Stimulated activated effector memory CD8-positive, alpha-beta T cell treated with anti-CD3 and anti-CD28 coated beads, Interleukin-12 subunit alpha, Interleukin-12 subunit beta, amount 100 ng/mL, for 72 hours (primary cell): ENCODE data around the gene BIRC7.

ENCODE experiments used
- ATAC-seq: fragments of 150-1000 bp; cut with Tn5 transposase; 2 replicates; pipeline ENCODE4 v1.10.0; 2021
- DNase-seq, 2 donors: peaks; one replicate each; pipeline ENCODE4 v3.0.0; 2021 to 2022; ENCODE audit warnings: low spot score in 2 of 2
- H3K27ac Mint-ChIP-seq: one replicate; pipeline ENCODE4 v1.8.0; 2022; ENCODE audit warnings: mild to moderate bottlenecking, mixed read lengths
- H3K36me3 Mint-ChIP-seq: one replicate; pipeline ENCODE4 v1.8.0; 2022; ENCODE audit warnings: mild to moderate bottlenecking, mixed read lengths
- H3K4me1 Mint-ChIP-seq: one replicate; pipeline ENCODE4 v1.8.0; 2022; ENCODE audit warnings: mixed read lengths
- H3K4me3 Mint-ChIP-seq: one replicate; pipeline ENCODE4 v1.8.0; 2022; ENCODE audit warnings: mild to moderate bottlenecking, mixed read lengths
- H3K9me3 Mint-ChIP-seq: one replicate; pipeline ENCODE4 v1.8.0; 2022; ENCODE audit warnings: mixed read lengths

The BIRC7 gene

DNA sequence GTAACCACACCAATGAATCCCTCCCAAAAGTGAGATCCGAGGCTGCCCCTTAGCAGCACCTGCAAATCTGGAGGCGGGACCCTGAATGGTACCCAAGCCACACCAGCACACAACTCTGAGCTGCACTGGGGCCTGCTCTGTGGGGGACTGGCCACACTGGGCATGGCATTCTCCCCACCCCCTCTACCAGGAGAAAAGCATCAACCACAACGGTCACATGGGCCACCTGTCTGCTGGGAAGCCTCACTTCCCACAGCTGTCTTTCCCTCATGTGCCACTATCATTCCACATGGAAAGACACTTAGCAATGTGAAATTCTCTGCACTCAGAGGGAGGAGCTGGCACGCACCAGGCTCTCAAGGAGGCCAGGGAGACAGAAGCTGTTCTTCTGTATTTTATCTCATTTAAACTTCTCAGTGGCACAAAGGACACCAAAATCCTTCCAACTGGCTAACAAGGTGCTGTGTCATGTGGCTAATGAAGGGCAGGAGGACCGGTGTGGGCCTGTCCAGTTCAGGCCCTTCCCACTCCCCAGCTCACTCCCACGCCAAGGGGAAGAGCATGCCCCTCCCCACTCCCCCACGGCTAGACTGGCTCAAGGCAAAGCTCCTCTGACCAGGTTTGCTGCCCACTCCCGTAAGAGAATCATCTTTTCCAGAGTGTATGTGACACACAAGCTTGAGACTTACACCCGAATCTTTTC lies 38.8 kb upstream of the BIRC7 start:
- ATAC-seq: no peak
- peaks cover 75% of the 10 kb centered on the region for H3K36me3 Mint-ChIP-seq
- H3K4me1 Mint-ChIP-seq: peaks cover 13% of the 10 kb centered on the region
- no peak overlapping the region for H3K4me3 Mint-ChIP-seq
- no peaks in the 10 kb centered on the region for H3K9me3 Mint-ChIP-seq
- DNase-seq: no peak
- no peak overlapping the region for H3K27ac Mint-ChIP-seq

DNA sequence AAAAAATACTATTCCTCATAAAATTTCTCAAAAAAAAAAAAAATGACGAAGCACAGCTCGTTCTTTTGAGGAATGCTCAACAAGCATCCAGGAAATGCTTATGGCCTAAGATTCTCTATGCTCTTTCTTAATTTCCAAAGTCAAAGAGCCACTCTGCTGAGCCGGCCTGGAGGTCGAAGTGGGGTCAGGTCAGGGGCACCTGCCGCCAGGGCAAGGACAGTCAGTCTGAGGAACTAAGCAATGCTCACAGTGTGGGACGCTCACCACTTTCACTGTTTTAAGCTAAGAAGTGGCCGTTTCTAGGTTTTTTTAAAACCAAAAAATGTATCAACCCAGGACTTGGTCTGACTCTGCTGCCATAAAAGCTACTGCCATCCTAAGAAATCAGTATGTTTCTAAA lies 37.1 kb upstream of the BIRC7 start:
- Mint-ChIP-seq H3K27ac (peak overlapping the region; percentile 43), H3K4me3 (no peak overlapping the region), H3K4me1 (peaks cover 13% of the 10 kb centered on the region), H3K9me3 (no peaks in the 10 kb centered on the region), H3K36me3 (peaks cover 92% of the 10 kb centered on the region)
- ATAC-seq: no peak
- no peak for DNase-seq

GRCh38 chr20:63202021-63202420 lies 33.7 kb upstream of the BIRC7 start:
- H3K4me3 Mint-ChIP-seq: no peak overlapping the region
- no peak overlapping the region for H3K27ac Mint-ChIP-seq
- DNase-seq (no peak), ATAC-seq (no peak)
- H3K4me1 Mint-ChIP-seq: peaks cover 22% of the 10 kb centered on the region
- H3K9me3 Mint-ChIP-seq: no peaks in the 10 kb centered on the region
- peaks cover 99% of the 10 kb centered on the region for H3K36me3 Mint-ChIP-seq

DNA sequence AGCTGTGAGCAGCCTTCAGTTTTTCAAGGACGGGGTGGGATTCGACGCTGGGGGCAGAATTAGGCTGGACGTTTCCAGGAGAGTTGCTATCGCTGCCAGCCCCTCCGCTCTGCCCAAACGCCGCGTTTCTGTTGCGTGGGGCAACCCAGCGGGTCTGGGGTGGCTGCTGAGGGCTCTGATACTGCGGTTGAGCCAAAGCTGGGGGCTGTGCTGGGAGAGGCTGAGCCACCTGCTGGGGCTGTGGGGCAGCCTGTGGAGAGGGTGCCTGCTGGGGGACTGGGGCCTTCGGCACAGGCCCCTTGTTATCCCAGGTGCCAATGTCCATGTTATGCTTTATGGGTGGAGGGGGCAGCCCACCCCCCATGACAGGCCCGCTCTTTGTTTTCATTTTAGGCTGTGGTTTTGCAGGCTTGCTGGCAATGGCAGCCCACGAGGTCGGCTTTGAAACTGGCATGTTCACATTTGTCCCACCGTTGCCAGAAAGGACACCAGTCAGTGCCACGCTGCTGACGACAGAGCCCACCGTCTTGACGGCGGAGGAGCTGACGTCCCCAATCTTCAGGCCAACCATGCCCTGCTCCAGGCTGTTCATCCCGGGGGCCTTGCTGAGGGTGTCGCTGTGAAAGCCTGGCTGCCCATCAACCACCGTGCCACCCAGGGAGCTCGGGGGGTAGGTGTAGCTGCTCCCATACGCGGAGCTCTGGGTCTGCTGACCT lies 32.7 kb upstream of the BIRC7 start:
- DNase-seq (no peak), ATAC-seq (no peak)
- H3K9me3 Mint-ChIP-seq: no peaks in the 10 kb centered on the region
- H3K4me3 Mint-ChIP-seq: no peak overlapping the region
- peaks cover 26% of the 10 kb centered on the region for H3K4me1 Mint-ChIP-seq
- peaks cover 99% of the 10 kb centered on the region for H3K36me3 Mint-ChIP-seq
- no peak overlapping the region for H3K27ac Mint-ChIP-seq

DNA sequence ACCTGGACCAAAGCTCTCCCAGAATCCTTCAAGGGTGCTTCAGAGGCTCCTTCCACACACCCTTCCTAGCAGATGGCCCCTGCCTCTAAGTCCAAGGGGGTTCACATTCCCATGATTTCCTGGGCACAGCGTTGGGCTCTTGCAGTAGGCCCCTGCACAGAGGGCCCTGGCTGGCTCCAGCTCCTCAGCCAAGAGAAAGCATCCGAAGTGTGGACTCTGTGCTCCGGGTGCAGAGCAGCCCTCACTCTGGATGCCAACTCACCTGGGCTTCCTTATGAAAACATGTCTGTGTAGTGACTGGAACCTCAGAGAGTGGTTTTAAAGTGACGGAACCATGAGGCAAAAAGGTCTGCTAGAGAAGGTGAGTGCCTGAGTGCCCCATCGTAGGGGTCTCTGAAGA lies 31.3 kb upstream of the BIRC7 start:
- peaks cover 30% of the 10 kb centered on the region for H3K4me1 Mint-ChIP-seq
- no peak for ATAC-seq
- H3K27ac Mint-ChIP-seq: no peak overlapping the region
- H3K9me3 Mint-ChIP-seq: no peaks in the 10 kb centered on the region
- DNase-seq: no peak
- no peak overlapping the region for H3K4me3 Mint-ChIP-seq
- H3K36me3 Mint-ChIP-seq: peaks cover 99% of the 10 kb centered on the region

DNA sequence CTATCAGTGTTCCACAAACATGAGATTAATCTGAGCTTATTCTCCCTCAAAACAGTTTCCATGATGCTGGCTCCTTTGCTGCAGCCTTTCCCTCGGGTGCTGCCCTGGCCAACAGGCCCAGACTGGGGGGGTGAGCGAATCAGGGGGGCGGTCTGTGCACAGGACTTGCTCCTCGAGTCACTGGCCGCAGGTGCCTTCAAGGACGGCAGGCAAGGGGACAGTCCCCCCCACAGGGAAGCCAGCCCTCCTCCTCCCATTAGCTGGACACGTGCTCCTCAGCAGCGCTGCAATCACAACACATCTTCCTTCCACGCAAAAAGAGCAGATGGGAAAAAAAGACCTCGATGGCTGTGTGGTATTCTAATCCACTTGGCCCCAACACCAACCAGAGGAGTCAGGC lies 29.8 kb upstream of the BIRC7 start:
- DNase-seq (no peak), ATAC-seq (no peak)
- H3K27ac Mint-ChIP-seq: peak overlapping the region; percentile 71
- H3K4me1 Mint-ChIP-seq: peaks cover 43% of the 10 kb centered on the region
- H3K36me3 Mint-ChIP-seq: peaks cover 99% of the 10 kb centered on the region
- no peak overlapping the region for H3K4me3 Mint-ChIP-seq
- H3K9me3 Mint-ChIP-seq: no peaks in the 10 kb centered on the region

GRCh38 chr20:63206878-63207277 lies 28.8 kb upstream of the BIRC7 start:
- DNase-seq: no peak
- Mint-ChIP-seq H3K36me3 (peaks cover 99% of the 10 kb centered on the region), H3K4me3 (no peak overlapping the region), H3K4me1 (peaks cover 41% of the 10 kb centered on the region), H3K27ac (peak overlapping the region; percentile 71), H3K9me3 (no peaks in the 10 kb centered on the region)
- no peak for ATAC-seq

DNA sequence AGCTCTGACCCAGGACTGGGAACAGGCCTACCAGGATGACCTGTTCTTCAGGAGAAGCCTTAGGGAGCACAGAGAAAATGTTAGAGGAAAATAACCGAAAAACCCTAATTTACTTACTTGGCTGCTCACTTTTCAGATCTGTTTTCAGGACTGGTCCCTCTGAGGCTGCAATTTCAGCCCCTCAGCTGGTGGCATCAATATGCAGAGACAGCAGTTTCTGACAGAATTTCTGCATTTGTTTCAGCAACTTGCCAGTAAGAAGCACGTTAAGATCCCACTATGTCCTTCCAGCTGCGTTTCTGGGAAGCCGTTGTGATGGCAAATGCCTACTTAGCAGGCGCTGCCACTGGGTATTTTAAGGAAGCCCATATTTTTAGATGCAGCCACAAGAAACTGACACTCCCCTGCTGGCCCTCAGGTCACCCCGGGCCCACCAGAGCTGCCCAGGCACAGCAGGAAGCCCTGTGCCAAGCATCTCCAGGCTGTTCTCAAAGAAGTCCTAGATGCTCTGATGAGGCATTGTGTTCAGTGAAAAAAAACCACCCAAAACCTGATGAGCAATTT lies 27.3 kb upstream of the BIRC7 start:
- H3K36me3 Mint-ChIP-seq: peaks cover 99% of the 10 kb centered on the region

DNA sequence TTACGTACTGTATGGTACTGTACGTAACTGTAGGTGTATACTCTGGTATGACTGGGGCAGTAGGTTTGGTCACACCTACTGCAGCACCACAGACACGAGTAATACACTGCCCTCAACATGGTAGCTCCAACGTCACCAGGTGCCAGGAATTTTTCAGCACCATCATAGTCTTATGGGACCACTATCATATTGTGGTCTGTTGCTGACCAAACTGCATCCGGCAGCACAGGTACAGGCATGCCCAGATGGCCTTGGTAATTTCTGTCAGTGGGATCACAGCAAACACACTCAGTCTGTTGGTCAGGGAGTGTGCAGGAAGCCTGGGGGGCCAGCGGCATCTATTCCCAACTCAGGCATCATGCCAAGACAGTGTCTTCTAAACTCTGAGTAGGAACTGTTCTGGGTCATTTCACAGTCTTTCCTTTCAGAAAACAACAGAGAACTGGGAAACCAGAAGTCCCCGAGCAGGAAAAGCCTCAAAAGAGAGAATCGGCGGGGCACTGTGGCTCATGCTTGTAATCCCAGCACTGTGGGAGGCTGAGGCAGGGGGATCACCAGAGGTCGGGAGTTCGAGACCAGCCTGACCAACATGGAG lies 25.6 kb upstream of the BIRC7 start:
- Mint-ChIP-seq H3K27ac (peak overlapping the region; percentile 77), H3K4me3 (no peak overlapping the region), H3K36me3 (peaks cover 99% of the 10 kb centered on the region), H3K9me3 (no peaks in the 10 kb centered on the region), H3K4me1 (peaks cover 73% of the 10 kb centered on the region)
- DNase-seq (no peak), ATAC-seq (peak; percentile 39)

More for the DNA sequence above, 27.3 kb upstream of the BIRC7 start:
- Mint-ChIP-seq H3K9me3 (no peaks in the 10 kb centered on the region), H3K4me3 (no peak overlapping the region), H3K4me1 (peaks cover 57% of the 10 kb centered on the region), H3K27ac (peak overlapping the region; percentile 58)
- ATAC-seq: no peak
- DNase-seq: no peak

DNA sequence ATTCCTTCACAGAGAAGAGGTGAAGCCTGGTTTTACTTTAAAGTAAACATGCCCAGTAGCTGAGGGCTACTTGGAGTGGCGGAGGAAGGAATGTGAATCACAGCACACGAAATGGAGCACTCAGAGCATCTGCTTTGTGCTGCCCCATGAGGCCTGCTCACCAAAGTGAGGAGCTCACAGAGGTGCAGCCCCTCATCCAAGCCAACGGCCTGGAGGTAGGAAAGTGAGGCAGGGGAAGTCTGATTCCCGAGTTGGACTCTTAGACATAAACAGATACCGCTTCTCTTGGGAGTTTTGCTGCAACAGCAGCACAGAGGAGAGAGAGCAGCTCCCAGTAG lies 23.3 kb upstream of the BIRC7 start:
- H3K36me3 Mint-ChIP-seq: peaks cover 81% of the 10 kb centered on the region
- peak overlapping the region; percentile 82 for H3K27ac Mint-ChIP-seq
- no peak overlapping the region for H3K4me3 Mint-ChIP-seq
- ATAC-seq: no peak
- peaks cover 70% of the 10 kb centered on the region for H3K4me1 Mint-ChIP-seq
- no peaks in the 10 kb centered on the region for H3K9me3 Mint-ChIP-seq
- no peak for DNase-seq

DNA sequence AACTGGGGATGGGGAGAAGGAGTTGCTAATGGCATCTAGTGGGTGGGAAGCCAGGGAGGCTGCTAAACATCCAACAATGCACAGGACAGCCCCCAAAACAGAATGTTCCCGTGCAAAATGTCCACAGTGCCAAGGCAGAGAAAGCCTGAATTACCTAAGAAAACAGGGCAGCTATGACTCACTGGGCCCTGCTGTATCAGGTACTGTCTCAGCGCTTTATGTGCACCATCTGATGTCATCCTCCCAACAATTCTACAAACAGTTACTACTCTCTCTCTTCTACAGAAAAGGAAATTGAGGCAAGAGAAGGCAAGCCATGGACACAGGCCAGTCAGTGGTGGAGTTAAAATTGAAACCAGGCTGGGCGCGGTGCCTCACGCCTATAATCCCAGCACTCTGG lies 22.9 kb upstream of the BIRC7 start:
- Mint-ChIP-seq H3K36me3 (peaks cover 77% of the 10 kb centered on the region), H3K27ac (peak overlapping the region; percentile 82), H3K9me3 (no peaks in the 10 kb centered on the region), H3K4me1 (peaks cover 68% of the 10 kb centered on the region), H3K4me3 (no peak overlapping the region)
- ATAC-seq (no peak), DNase-seq (no peak)

GRCh38 chr20:63214514-63214913 lies 21.2 kb upstream of the BIRC7 start:
- DNase-seq: no peak
- peak overlapping the region; percentile 92 for H3K27ac Mint-ChIP-seq
- H3K36me3 Mint-ChIP-seq: peaks cover 60% of the 10 kb centered on the region
- no peak for ATAC-seq
- no peaks in the 10 kb centered on the region for H3K9me3 Mint-ChIP-seq
- peaks cover 60% of the 10 kb centered on the region for H3K4me1 Mint-ChIP-seq
- peak overlapping the region; percentile 89 for H3K4me3 Mint-ChIP-seq

DNA sequence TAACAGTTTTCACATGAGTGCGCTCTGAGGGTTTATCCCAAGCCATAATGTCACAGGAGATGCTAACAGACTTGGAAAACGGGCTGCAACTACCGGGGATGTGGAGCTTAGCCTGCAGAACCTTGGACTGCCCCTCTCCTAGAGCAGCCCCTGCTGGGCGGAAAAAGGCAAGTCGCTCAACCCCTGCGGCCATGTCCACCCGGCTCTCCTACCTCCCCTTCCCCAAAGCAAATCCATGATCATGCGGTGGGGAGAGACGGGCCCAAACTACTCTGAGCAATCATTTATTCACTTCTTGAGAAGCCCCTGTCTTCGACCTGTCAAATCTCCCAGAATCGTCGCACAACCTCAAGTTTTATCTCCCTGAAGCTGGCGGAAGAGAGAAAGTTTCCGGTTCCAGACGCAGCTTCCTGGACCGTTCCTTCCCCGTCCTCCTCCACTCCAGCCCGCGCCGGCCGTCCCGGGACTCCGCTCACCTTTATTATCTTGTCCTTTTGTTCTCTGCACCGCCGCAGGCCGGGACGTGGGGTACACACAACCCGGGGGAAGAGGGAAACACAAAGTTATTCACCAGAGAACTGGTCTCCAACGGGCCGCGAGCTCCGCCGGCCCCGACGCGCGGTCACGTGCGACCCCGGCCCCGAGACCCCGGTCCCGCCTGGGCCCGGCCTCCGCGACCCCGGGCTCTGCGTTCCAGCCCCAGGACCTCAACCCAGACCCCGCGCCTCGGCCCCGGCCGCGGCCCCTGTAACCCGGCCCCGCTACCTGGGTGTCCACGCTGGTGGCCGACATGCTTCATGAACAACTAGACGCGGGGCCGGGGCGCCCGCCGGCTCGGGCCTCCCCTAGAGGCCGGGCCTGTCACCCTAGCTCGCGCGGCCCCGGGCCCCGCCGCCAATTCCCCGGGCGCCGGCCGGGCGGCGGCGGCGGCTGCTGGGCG lies 20.3 kb upstream of the BIRC7 start:
- DNase-seq: no peak
- peaks cover 54% of the 10 kb centered on the region for H3K4me1 Mint-ChIP-seq

DNA sequence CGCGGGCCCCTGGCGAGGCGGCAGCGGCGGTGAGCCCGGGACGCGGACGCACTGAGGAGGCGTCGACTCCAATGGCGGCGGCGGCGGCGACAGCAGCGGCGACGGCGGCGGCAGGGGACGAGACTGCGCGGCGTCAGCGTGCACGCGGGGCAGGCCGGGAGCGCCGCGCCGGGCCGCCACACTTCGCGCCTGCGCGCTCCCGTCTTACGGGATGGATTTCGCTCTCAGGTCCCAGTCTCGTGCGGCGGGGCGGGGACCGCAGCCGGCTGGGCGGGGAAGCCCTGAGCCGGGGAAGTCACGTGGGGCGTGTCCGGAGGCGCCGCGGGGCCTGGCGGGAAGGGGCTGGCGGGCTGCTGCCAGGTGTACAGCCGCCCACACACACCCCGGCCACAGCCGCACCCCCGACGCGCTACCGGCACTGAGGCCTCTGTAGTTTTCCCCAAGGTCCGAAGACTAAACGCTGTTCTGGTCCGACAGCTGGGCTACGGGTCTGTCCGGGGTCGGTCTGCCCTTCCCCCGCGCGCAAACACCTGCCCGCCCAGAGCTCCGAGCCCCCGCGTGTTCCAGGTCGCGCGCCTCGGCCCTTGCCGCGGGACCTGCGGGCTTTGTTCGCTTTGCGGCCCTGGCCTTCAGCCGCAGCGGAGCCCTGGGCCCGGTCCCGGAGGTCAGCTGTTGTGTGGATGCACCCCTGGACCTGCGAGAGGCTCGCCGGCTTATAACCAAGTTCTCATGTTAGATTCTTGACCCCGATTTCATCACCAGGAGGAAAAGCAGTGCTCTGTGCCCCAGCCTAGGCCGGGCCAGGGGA lies 19.5 kb upstream of the BIRC7 start, which contains the start of gene YTHDF1:
Gene YTHDF1, minus strand, starts transcription at position 91 of the 808 bp plus-strand sequence. CDS start 239 bp downstream, outside the sequence.
- peaks cover 42% of the 10 kb centered on the region for H3K36me3 Mint-ChIP-seq
- H3K4me3 Mint-ChIP-seq: peak within 1 kb of the TSS; percentile 89
- ATAC-seq (peak; percentile 95), DNase-seq (peak; percentile 94 to 97)
- no peaks in the 10 kb centered on the region for H3K9me3 Mint-ChIP-seq
- peaks cover 47% of the 10 kb centered on the region for H3K4me1 Mint-ChIP-seq
- H3K27ac Mint-ChIP-seq: peak within 1 kb of the TSS; percentile 92

More for the DNA sequence above, 20.3 kb upstream of the BIRC7 start:
- Mint-ChIP-seq H3K36me3 (peaks cover 51% of the 10 kb centered on the region), H3K4me3 (peak overlapping the region; percentile 89), H3K9me3 (no peaks in the 10 kb centered on the region), H3K27ac (peak overlapping the region; percentile 92)
- no peak for ATAC-seq
